GM18870 (cell line): Measurements from ENCODE around the gene PLB1.
"Not testable (repeated sequence)": the region's sequence is repeated elsewhere in the genome, so short reads cannot be mapped to it uniquely, and the experiment has no call there.

ENCODE experiments used
- ATAC-seq: cut with Tn5 transposase; IDR thresholded peaks from one replicate; pipeline ENCODE4 v1.9.1; 2021; ENCODE audit warnings: moderate library complexity; ENCODE audit not compliant: unreplicated experiment

Gene PLB1

DNA sequence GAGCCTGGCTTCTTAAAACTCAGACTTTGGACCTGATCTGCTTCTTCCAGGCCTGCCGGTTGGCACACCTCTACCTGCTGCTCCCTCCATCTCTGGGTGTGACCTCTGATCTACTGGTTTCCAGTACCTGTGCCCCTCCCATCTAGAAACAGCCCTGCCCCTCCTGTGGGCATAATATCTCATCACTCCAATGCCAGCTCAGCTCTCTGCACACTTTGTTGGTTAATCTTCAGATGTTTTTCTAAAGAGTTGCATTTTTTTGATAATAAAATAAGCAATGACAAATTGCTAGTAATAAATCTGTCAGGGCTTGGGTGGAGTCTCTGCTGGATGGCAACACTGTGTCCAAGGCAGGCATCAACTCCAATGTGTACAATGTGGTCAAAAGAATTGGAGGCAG is 166.2 kb downstream of the PLB1 start:
- ATAC-seq, result no peak

DNA sequence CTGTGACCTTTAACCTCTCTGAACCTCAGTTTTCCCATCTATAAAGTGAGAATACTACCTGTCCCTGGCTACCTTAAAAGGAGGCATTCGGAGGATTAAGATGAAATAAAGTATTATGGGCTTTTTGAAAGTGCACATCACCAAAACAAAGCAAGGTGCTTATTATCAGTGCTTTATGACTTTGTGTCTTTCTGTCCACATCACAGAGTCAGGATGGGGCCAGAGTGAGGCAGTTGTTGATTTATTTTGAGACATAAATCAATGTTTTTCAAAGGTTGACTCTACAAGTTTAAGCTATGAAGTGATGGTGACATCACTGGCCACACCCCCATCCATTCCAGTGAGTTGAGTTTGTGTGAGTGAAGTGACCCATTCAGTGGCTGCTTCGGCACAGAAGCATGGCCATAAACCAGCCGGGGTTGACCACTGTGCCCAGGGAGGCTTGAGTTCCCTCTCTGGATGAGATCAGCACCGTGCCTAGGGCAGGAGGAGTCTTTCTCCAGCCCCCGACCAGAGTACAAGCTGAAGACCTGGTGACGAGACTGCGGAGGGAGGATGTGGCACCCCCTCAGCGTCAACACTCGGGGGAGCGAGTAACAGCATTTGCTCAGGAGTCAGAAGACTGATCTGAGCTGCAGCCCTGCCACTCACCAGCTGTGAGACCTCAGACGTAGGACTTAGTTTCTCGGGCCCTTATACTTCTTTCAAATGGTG is 166.8 kb downstream of the PLB1 start:
- no peak for ATAC-seq

DNA sequence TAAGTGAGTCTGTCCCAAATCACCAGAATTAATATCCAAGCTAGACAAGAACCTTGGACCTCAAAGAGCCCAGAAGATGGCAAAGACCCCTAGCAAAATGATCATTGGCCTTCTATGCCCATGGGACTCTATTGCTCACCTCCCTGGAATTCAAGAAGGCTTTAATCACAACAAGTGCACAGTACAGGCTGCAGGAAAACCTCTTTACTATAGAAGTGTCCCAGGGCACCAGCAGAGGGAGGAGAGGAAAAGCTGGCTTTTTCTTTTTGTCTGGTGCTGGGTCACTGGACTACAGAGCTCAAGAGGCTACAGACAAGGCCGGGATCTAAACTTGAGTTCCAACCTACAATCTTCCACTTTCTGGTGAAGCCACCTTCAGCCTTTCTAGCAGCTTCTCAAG is 167.5 kb downstream of the PLB1 start:
- ATAC-seq, result no peak

DNA sequence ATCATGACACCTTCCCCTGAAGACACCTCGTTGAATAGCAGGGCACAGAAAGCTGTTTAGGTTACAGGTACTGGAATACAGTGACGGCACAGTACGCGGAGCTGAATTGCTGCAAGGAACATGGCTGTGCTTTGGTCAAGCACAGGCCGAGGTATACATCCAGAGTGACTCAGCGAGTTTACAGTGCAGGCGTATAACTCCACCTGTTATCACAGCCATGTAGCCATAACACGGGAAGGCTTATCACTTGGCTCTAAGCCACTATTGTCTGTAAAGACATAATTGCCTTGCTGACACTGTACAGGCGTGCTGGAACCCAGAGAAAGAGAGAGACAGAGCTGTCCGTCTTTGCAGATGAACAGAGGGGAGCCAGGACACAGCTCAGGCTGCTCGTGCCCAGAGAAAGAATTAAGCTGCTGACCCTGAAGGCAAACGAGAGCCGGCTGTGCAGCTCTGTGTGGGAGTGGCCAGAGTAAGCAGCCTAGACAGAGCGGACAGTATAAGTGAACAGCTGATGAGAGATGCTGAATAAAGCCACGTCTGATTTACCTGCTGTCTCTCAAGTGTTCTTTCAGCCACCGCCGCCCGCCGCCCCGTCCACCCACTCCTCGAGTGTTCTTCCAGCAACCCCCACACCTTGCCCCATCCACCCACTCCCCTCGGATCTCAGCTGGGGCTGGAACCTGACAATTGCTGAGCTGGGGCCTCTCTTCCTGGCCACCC is 168.4 kb downstream of the PLB1 start:
- no peak for ATAC-seq

DNA sequence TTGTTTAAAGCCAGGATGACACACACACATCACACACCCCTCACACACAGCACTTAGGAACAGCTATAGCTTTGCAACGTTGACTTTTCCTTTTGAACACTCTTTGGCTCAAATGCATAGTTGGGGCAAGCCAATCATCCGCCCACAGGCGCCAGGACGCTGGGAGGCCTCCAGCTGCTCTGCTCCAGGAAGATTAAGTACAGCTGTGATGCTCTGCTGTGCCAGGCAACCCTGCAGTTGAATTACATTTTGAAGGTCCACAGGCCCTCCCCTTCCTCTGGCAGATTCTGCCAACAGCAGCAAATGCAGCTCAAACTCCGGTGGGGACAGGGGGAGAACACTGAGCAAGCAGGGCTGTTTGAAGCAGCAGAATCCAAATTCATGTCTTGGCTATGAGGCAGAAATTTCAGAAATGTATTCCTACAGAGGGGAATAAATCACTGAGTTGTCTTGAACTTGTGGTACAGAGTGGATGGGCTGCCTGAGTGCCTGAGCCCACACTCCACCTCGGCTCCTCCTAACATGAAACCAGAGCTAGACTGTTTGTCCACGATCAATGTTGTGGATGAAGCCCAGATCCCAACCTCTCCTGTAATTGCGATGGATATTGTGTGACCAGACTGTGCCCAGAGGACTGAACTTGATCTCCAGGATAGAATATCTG is 169.3 kb downstream of the PLB1 start:
- ATAC-seq, result no peak

DNA sequence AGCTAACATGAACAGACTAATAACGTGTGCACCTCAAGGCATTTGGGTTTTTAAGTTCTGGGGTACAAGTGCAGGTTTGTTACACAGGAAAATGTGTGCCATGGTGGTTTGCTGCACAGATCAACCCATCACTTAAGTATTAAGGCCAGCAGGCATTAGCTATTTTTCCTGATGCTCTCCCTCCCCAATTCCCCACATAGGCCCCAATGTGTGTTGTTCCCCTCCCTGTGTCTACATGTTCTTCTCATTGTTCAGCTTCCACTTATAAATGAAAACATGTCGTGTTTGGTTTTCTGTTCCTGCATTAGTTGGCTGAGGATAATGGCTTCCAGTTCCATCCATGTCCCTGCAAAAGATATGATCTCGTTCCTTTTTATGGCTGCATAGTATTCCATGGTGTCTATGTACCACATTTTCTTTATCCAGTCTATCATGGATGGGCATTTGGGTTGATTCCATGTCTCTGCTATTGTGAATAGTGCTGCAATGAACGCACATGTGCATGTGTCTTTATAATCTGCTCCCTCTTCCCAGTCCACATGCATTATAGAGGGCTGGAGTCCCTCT is 170.0 kb downstream of the PLB1 start:
- ATAC-seq, result not testable (repeated sequence)

DNA sequence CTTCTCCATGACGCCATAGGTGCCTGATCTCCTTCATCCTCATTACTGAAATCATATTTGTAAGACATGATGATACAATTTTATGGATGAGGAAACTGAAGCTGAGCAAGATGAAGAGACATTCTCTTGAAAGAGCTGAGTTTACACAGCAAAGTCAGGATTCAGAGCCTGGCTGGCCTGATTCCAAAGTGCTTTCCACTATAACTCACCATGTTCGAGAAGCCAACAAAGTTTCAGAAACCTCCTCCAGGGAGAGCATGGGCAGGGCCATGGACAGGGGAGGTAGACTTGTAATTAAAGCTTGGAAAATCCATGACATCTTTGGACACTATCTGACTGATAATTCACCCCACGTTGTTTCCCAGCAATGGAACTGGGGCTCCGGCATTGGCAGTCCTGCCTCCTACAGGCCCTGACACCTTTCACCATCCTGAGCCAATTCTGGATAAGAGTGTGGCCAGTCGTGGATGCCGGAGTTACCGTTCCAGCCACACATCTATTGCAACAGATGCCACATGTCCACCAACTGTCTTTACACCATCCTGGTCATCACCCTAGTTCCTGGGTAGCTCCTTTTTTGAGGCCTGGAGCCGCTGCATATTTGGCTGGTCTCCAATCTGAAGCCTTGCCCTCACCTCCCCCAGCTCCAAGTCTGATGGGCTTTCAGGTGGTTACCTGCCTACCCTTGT is 170.8 kb downstream of the PLB1 start:
- ATAC-seq, result no peak

DNA sequence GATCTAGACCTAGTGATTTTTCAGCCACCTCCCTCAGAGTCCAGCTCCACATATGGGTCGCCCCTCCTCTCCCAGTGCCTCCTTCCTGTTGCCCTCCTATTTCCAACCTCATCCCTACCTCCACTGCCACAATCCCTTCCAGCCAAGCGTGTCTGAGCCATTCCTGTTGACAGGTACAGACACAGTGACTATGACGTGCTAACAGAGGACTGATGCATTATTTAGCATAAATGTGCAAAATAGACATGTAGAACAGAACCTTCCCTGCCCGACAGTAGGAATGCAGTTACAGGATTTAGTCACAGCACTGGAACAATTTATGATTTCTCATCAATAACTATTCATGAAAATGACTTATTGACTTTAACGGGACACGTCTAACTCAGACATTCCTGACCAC is 171.4 kb downstream of the PLB1 start:
- no peak for ATAC-seq

DNA sequence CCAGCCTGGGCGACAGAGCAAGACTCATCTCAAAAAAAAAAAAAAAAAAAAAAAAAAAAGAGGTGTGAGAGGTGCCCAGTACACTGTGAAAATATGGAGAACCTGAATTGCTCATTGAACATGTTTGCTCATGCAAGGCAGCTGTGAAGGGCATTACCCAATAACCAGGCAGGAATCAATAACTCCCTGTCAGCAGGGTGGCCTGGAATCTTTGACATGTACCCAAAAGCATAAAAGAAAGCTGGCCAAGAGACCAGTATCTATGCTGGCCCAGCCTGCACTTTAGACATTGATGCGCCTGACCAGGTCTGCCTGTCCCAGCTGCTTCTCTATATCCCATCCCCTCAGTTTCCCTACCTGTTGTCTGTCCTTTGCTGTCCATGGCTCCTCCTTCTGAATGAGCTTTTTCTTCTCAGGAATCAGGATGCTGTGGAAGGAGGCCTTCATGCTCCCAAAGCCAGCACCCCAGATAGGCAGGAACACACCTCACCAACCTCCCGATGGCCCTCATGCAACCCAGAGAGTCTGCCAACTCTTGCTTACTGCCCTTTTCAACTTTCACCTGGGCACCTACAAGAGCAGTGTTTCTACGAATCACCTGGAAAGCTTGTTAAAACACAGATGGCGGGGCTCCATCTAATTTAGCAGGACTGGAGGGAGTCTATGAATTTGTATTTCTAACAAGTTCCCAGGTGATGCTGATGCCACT is 172.4 kb downstream of the PLB1 start:
- no peak for ATAC-seq

DNA sequence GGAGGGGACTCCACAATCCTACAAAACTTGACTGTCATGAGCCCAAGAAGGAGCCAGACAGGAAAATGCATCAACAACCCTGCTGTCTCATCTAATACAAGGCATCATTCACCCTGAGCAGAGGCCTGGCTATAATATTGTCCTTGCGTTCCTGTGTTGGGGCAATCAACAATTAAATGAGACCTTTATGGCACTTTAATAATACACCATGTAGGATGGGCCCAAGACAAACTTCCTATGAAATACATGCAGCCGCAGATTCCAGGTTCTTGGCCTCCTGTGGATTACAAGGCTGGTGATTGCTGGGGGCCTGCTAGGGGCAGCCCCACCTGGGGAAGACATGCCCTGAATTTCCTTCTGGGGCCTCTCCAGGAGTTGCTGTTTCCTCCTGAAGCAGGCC is 173.0 kb downstream of the PLB1 start:
- ATAC-seq, result no peak

DNA sequence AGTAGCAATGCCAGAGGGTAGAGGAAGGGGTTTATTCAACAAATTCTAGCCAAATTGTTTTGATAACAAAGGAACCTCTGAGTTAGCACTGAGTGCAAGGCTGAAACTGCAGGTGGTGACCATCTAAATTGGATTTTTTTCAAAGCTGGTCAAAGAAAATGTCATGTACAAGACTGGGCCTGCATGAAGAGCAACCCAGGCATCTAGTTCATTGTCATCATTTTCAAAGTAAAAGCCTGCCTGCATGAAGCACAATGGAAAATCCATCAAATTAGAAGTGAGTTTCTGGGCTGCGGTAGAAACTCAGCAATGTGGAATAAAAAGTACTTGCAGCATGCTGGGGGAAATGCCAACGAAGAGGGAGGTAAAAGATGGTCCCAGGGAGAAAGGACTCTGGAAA is 175.0 kb downstream of the PLB1 start:
- ATAC-seq, result no peak

DNA sequence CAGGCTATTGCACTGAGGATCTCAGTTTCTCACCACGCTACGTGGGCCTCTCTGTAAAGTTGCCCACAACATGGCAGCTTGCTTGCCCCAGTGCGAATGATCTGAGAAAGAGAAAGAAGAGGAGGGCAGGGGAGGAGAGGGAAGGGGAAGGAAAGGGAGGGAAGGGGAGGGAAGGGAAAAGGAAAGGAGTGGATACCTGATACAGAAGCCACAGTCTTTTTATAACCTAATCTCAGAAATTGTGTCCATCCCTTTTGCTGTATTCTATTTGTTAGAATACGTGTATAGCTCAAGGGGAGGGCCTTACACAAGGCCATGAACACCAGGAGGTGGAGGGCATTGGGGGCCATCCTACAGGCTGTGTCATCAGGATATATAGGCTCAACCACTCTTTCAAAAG is 177.5 kb downstream of the PLB1 start:
- ATAC-seq, result no peak

DNA sequence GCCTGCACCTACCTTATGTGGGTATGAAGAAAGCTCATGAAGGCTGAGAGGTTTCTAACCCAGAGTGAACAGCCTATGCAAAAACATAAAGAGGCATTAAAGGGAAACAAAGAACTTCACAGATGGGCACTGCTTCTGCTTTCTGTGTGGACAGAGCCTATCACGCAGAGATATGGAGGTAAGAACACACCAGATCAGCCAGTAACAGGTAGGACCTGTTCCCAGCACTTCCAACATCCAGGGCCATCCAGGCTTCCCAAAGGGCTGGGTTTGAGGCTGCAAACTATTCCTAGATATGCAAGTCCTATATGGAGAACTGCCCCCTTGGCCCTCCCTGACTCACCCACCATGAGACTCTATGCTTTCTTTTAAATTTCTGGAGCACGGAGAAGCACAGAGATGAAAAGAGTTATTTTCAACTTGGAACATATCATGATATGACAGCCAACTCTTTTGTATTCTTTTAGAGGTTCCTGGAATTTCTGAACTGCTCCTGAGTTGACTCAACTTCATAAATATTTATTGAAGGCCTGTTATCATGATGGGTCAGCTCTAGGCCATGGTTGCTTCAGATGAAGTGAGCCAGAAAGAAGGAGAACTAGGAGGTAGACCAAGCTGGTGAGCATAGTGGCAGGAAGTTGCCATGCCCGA is 178.3 kb downstream of the PLB1 start:
- ATAC-seq, result no peak

DNA sequence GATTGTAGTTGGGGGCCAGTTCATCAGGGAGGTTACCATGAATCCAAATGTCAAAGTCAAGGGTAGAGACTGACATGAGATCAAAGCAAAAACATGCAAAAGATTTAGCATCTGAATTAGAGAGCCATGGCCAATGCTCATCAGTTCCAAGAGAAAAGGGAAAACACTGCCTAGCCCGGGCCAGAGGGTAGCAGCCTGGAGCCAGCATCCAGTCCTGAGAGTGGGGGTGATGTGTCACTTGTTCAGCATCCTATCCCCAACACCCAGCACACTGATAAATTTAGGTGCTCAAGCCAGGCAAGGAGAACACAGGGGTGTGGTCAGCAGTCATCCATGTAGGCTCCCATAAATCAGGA is 178.8 kb downstream of the PLB1 start:
- ATAC-seq, result no peak

DNA sequence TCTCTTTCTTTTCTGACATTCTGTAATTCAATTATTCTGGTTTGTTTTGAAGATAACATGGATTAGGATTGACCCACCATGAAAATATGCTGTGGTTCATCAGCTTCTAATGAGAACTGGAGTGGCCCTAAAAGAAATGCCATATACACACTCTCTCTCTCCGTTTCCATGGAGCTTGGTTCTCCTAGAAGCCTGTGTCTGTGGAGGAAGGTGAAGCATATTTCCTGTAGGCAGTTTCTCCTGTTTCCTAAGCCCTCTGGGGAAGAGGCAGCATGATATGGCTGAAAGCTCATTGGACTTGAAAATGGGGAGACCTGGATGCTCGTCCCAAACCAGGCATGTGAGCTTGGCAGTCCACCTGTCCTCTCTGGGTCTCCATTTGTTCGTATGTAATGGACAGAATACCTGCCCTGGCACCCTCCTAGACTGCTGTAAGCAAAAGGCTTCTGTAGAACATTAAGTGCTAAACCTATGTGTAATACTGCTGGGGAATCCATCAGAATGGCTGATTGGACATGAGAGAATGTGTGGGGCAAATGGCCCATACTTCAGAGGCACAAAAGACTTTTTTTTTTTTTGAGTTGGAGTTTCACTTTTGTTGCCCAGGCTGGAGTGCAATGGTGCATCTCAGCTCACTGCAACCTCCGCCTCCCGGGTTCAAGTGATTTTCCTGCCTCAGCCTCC is 180.4 kb downstream of the PLB1 start:
- no peak for ATAC-seq

DNA sequence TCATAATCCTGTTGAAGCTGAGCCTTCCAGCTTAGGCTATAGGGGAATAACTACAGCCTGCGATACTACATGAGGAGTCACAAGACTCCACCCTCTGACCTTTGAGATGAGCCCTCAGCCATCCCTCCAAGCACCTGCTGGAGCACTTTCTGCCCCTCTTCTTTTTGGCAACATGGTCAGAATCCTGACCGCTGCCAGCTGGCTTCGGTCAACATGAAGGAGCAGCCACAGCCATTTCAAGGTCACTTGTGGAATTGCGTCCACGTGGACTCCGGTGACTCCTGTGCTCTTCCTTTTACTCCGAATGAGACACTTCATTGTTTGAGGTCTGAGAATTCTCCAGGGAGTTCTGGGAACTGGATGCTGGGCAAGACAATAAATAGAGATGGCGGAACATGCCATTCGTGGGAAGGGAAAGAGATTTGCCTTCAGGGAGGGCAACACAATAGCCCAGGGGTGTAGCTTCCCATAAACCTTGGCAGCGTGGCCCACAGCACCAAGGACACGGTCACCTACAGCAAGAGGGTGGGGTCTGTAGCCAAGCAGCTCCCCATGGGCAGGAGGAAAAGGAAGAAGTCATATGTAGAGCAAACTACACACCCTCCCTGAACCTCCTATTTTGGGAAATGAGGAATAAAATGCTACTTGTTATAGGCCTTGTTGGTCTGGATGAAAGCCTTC is 182.5 kb downstream of the PLB1 start:
- ATAC-seq, result no peak

DNA sequence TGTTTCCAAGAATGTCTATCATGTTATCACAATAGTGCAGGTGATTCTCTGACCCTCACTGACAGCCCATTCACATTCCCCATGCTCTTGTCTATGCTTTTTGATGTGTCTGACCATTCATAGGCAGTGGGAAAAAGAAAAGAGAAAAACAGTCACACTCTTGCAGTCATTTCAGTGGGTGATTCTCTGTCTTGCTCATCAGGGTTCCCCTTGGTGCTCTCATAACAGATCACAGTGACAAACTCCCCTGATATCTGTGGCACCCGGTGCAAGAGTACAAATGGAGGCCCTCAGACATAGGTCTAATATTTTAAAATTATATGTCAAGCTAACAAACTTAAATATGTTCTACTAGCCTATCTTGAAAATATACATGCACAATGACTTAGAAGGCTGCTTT is 183.1 kb downstream of the PLB1 start:
- no peak for ATAC-seq

DNA sequence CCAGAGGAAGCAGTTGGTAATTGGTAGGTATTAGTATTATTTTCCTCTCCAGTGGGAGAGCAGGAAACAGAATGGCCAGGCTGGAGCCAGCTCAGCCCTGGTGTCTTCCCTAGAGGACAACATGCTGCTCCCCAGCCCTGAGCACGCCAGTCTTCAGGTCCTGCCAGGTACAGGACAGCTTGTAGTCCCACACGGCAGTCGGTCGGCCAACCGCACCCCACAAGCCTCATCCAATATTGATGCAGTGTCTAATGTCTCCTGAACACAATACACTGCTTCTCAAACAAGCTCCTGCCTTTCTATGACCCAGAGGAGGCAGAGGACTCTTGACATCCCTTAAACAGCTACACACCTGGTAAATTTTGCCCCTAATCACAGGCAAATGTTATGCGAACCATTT is 184.8 kb downstream of the PLB1 start:
- ATAC-seq, result no peak

DNA sequence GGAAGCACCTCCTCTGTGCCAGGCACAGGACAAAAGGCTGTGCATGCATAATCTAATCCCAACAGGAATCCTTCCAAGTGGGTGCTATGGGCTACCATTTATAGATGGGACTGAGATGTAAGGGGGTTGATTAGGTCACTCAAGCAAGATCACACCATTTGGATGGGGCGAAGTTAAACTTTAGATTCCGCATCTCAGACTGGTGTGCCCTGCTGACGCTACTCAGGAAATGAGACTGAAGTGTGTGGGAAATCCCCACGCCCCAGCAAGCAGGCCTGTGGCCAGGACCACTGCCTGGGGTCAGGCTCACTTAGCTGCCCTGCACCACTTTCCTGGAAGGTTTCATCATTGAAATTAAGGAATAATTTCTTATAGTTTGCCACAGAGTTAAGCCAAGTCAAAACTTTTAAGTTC is 185.3 kb downstream of the PLB1 start:
- peak; percentile 74 for ATAC-seq
